Body of pancreas (tissue), 4 donors: ENCODE data around the gene SLC23A2.

Source experiments
- CTCF ChIP-seq, 7 experiments: fragments of 450-650 bp in 4 of 7; fragments of 200-600 bp in 3 of 7; sonication (generic) in 3 of 7; IDR thresholded peaks; one replicate each; pipeline ENCODE4 v1.5.1; 2016 to 2019; ENCODE audit warnings: antibody characterized with exemption in 7 of 7
- POLR2A ChIP-seq, 3 donors: fragments of 450-650 bp; IDR thresholded peaks; one replicate each; pipeline ENCODE4 v1.6.1; 2016; ENCODE audit warnings: antibody characterized with exemption in 3 of 3, mild to moderate bottlenecking in 2 of 3

DNA sequence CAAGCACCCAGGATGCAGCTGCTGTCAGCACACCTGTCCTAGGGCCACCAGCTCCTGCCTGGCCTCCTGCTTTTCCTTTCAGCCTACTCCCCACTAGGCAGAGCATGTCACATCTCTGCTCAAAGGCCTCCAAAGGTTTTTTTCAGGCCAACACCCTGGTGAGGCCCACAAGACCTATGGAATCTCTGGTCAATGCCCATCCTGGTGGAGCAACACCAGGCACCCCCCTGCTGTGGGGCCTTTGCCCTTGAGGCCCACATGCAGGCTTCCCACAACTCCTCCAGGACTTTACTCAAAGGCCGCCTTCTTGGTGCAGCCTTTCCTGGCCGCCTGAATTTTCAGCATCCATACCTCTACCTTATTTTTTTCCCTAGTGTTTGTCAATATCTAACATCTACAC, 76.9 kb downstream of the SLC23A2 start:
- TF ChIP-seq CTCF (IDR thresholded peaks at IDR 0.05) (no peak), POLR2A (IDR thresholded peaks at IDR 0.05) (no peak)
